IMR-90 (cell line): ENCODE results near the gene WDR74. TPM values are rescaled to one million over a fixed set of nuclear protein-coding genes. Genes with fewer than 3 reads are reported as not detected.

Experiments
- ATAC-seq: fragments of 200-7000 bp; cut with Tn5 transposase; 2 replicates; pipeline ENCODE4 v1.9.1; 2020; ENCODE audit warnings: low read depth, mild to moderate bottlenecking, moderate library complexity
- BruUV-seq: library from RNA; stranded (reverse); fragments of 400-500 nt; replicated peaks from 2 replicates; lab custom pipeline; 2021; lab: Mats Ljungman, UMichigan
- CTCF ChIA-PET: fragments of 300-600 bp; formaldehyde crosslinking; extraction: SDS; loops from one replicate; lab custom pipeline; 2021; ENCODE audit warnings: antibody characterized with exemption; lab: Yijun Ruan, JAX
- POLR2A ChIA-PET: fragments of 300-600 bp; sonication (Branson Sonifier 250); formaldehyde crosslinking; loops from one replicate; lab custom pipeline; 2022; ENCODE audit warnings: antibody characterized with exemption; ENCODE audit not compliant: unreplicated experiment; lab: Charles Lee
- DNase-seq: peaks from one replicate; pipeline ENCODE4 v3.0.0; 2013
- H2AFZ ChIP-seq: replicated peaks from 2 replicates; pipeline ENCODE3; 2013; ENCODE audit warnings: low read length, mild to moderate bottlenecking; ENCODE audit not compliant: poor library complexity
- H2AK5ac ChIP-seq: 2 replicates; pipeline ENCODE4 v1.6.1; 2013; ENCODE audit warnings: low read depth, low read length, inconsistent platforms
- H2AK9ac ChIP-seq: replicated peaks from 2 replicates; pipeline ENCODE3; 2013; ENCODE audit warnings: mild to moderate bottlenecking, low read depth, low read length, moderate library complexity; ENCODE audit not compliant: poor library complexity
- H2BK120ac ChIP-seq: 2 replicates; pipeline ENCODE4 v1.6.1; 2013; ENCODE audit warnings: low read depth, low read length, inconsistent platforms
- H2BK15ac ChIP-seq: 3 replicates; pipeline ENCODE4 v1.6.1; 2013; ENCODE audit warnings: low read depth, low read length, inconsistent platforms
- H2BK20ac ChIP-seq: 2 replicates; pipeline ENCODE4 v1.6.1; 2013; ENCODE audit warnings: low read depth, mild to moderate bottlenecking, inconsistent platforms, low read length, moderate library complexity
- H2BK5ac ChIP-seq: 2 replicates; pipeline ENCODE4 v1.6.1; 2013; ENCODE audit warnings: mild to moderate bottlenecking, low read depth, low read length, inconsistent platforms; ENCODE audit not compliant: poor library complexity, severe bottlenecking
- H3K14ac ChIP-seq: replicated peaks from 2 replicates; pipeline ENCODE4 v1.6.1; 2013; ENCODE audit warnings: low read depth, low read length, inconsistent platforms
- H3K18ac ChIP-seq: 2 replicates; pipeline ENCODE4 v1.6.1; 2013; ENCODE audit warnings: low read depth, low read length, control low read depth
- H3K23ac ChIP-seq: 2 replicates; pipeline ENCODE4 v1.6.1; 2013; ENCODE audit warnings: low read depth, low read length, inconsistent platforms
- H3K27ac ChIP-seq: 2 replicates; pipeline ENCODE4 v1.5.1; 2013; ENCODE audit warnings: mild to moderate bottlenecking, control low read depth, low read length; ENCODE audit not compliant: insufficient read depth
- H3K27me3 ChIP-seq: 2 replicates; pipeline ENCODE4 v1.6.1; 2013; ENCODE audit warnings: low read length; ENCODE audit not compliant: control insufficient read depth, insufficient read depth
- H3K36me3 ChIP-seq: 2 replicates; pipeline ENCODE4 v1.6.1; 2013; ENCODE audit warnings: low read length, mixed read lengths; ENCODE audit not compliant: control insufficient read depth, insufficient read depth
- H3K4ac ChIP-seq: 2 replicates; pipeline ENCODE4 v1.6.1; 2013; ENCODE audit warnings: low read depth, low read length, inconsistent platforms
- H3K4me1 ChIP-seq: 2 replicates; pipeline ENCODE4 v1.6.1; 2013; ENCODE audit warnings: low read length, mixed read lengths; ENCODE audit not compliant: control insufficient read depth, insufficient read depth
- H3K4me2 ChIP-seq: 2 replicates; pipeline ENCODE4 v1.6.1; 2013; ENCODE audit warnings: low read depth, mild to moderate bottlenecking, control low read depth, low read length, moderate library complexity
- H3K4me3 ChIP-seq: 2 replicates; pipeline ENCODE4 v1.5.1; 2013; ENCODE audit warnings: low read depth, mild to moderate bottlenecking, control low read depth, low read length, moderate library complexity; ENCODE audit not compliant: insufficient read depth
- H3K56ac ChIP-seq: 2 replicates; pipeline ENCODE4 v1.6.1; 2013; ENCODE audit warnings: low read length, inconsistent platforms; ENCODE audit not compliant: insufficient read depth; ENCODE audit errors: extremely low read depth
- H3K79me1 ChIP-seq, 2 experiments: 2 replicates each; pipeline ENCODE4 v1.6.1; 2013; ENCODE audit warnings: low read length in 2 of 2, inconsistent platforms in 1 of 2, low read depth in 1 of 2
- H3K9ac ChIP-seq: 2 replicates; pipeline ENCODE4 v1.6.1; 2013; ENCODE audit warnings: low read depth, low read length, control low read depth
- H3K9me1 ChIP-seq: 2 replicates; pipeline ENCODE4 v1.6.1; 2013; ENCODE audit warnings: low read length, inconsistent platforms; ENCODE audit not compliant: insufficient read depth
- H3K9me3 ChIP-seq: 2 replicates; pipeline ENCODE4 v1.6.1; 2013; ENCODE audit warnings: low read length; ENCODE audit not compliant: control insufficient read depth, insufficient read depth
- H4K20me1 ChIP-seq: 2 replicates; pipeline ENCODE4 v1.6.1; 2013; ENCODE audit warnings: low read length, inconsistent platforms; ENCODE audit not compliant: insufficient read depth
- H4K5ac ChIP-seq: 2 replicates; pipeline ENCODE4 v1.6.1; 2013; ENCODE audit warnings: mild to moderate bottlenecking, low read depth, low read length, control low read depth
- H4K8ac ChIP-seq, 2 experiments: 2 replicates each; pipeline ENCODE4 v1.6.1; 2013; ENCODE audit warnings: low read depth in 2 of 2, low read length in 2 of 2, control low read depth in 1 of 2, inconsistent platforms in 1 of 2
- H4K91ac ChIP-seq: 2 replicates; pipeline ENCODE4 v1.6.1; 2013; ENCODE audit warnings: low read depth, low read length, inconsistent platforms; ENCODE audit not compliant: insufficient read depth
- CEBPB ChIP-seq: IDR thresholded peaks from 2 replicates; pipeline ENCODE4 v1.6.1; 2012; ENCODE audit warnings: low read depth, low read length, improper control_type of control experiment
- FOS ChIP-seq: fragments of 150-350 bp; IDR thresholded peaks from 2 replicates; pipeline ENCODE4 v1.6.1; 2016; ENCODE audit warnings: low read depth, low read length
- MAZ ChIP-seq: IDR thresholded peaks from 2 replicates; pipeline ENCODE4 v1.6.1; 2012; ENCODE audit warnings: low read depth, mild to moderate bottlenecking, low read length, improper control_type of control experiment, moderate library complexity, borderline replicate concordance
- MXI1 ChIP-seq: IDR thresholded peaks from 2 replicates; pipeline ENCODE4 v1.6.1; 2012; ENCODE audit warnings: low read depth, mild to moderate bottlenecking, low read length, moderate library complexity, borderline replicate concordance
- RAD21 ChIP-seq: IDR thresholded peaks from 2 replicates; pipeline ENCODE4 v1.6.1; 2012; ENCODE audit warnings: low read length, improper control_type of control experiment
- WGBS, 2 experiments: methylation state at CpG; one replicate each; pipeline versions ENCODE4 v1.1.5 to v1.1.7; 2013; ENCODE audit warnings: missing lambda C conversion rate in 2 of 2; ENCODE audit not compliant: insufficient read length in 1 of 2; ENCODE audit errors: extremely low coverage in 2 of 2; 5-methylcytosine and 5-hydroxymethylcytosine counted together
- dilution Hi-C: fragments of 300-500 bp; cut with HindIII; formaldehyde crosslinking; loops from one replicate; pipeline ENCODE4 v1.14.3; 2018; ENCODE audit warnings: low sequenced_read_pairs; ENCODE audit not compliant: unreplicated experiment
- in situ Hi-C: fragments of 300-500 bp; cut with MboI; formaldehyde crosslinking; loops from 3 replicates; pipeline ENCODE4 v1.14.3; 2019; ENCODE audit warnings: low sequenced_read_pairs, inconsistent platforms, mixed read lengths
- intact Hi-C: fragments of 100-400 bp; cut with micrococcal nuclease; formaldehyde crosslinking; loops from 2 replicates; pipeline ENCODE4 v1.10.0; 2022
- polyA plus RNA-seq, 3 experiments: library from polyadenylated mRNA; depleted of rRNA; stranded (reverse); fragments of >200 nt; gene quantifications; 2 replicates each; pipeline ENCODE4 v1.2.3, GENCODE V29; 2012; ENCODE audit warnings: low replicate concordance in 1 of 3
- total RNA-seq: library from RNA; depleted of rRNA; stranded (reverse); fragments of >200 nt; gene quantifications from 2 replicates; pipeline ENCODE4 v1.2.3, GENCODE V29; 2012
- TF ChIP-seq, protein P1 (sequence below): conservative IDR thresholded peaks from 2 replicates; pipeline ENCODE4 v1.5.1; 2012; ENCODE audit warnings: mild to moderate bottlenecking, low read depth, low read length, improper control_type of control experiment

WDR74 gene
- total and polyA plus RNA-seq, 2 of the 4 experiments (the other 2 are of a cell fraction), result 38.4 to 44.3 TPM

DNA sequence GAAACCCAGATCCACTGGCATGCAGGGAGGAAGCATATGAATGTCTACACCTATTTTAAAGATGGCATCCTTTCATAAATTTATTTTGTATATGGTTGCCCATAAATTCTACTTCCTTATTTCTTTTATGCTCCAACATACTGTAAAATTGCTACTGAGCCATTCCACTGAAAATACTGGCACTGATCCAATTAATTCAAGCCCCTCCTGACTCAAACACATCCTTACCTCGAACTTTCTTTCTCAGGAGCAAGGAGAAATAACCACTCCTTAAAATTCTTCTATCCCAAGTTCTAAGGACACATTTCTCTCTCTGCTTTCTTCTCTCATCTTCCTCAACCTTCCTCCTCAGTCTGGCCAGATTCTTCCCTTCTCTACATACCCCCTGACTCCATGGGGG lies 28.6 kb downstream of the WDR74 start:
- no peak overlapping the region for H3K27ac ChIP-seq
- H2BK5ac ChIP-seq, result no peak overlapping the region
- no peak for DNase-seq
- H3K79me1 ChIP-seq, result peaks cover 0 to 20% of the 10 kb centered on the region in 2 experiments; a peak in 1 of 4 replicates
- H4K91ac ChIP-seq, result no peak overlapping the region
- 38% methylated on average over 1 of the region's 1 CpG; no CpG with 5 or more reads in 1 of the 2 experiments for WGBS, 2 experiments
- intact Hi-C loops (no loop called here), in situ Hi-C loops (no loop called here), dilution Hi-C loops (no loop called here)
- no peak overlapping the region for H4K8ac ChIP-seq
- no peaks in the 10 kb centered on the region for H3K27me3 ChIP-seq
- H3K9me3 ChIP-seq, result no peaks in the 10 kb centered on the region
- H3K14ac ChIP-seq, result no peak overlapping the region
- H3K23ac ChIP-seq, result no peak overlapping the region
- ATAC-seq, result no peak
- no peak overlapping the region for H3K4me3 ChIP-seq
- H2BK120ac ChIP-seq, result no peak overlapping the region
- ChIA-PET POLR2A (interaction anchor here (0.7 kb wide), 1 partner anchor 109 kb away, joined by 3 read pairs; no protein-coding TSS in a partner anchor), CTCF (no interaction called here)
- TF ChIP-seq MAZ (no peak), RAD21 (no peak), MXI1 (no peak), FOS (no peak), CEBPB (no peak)
- TF ChIP-seq, protein P1, sequence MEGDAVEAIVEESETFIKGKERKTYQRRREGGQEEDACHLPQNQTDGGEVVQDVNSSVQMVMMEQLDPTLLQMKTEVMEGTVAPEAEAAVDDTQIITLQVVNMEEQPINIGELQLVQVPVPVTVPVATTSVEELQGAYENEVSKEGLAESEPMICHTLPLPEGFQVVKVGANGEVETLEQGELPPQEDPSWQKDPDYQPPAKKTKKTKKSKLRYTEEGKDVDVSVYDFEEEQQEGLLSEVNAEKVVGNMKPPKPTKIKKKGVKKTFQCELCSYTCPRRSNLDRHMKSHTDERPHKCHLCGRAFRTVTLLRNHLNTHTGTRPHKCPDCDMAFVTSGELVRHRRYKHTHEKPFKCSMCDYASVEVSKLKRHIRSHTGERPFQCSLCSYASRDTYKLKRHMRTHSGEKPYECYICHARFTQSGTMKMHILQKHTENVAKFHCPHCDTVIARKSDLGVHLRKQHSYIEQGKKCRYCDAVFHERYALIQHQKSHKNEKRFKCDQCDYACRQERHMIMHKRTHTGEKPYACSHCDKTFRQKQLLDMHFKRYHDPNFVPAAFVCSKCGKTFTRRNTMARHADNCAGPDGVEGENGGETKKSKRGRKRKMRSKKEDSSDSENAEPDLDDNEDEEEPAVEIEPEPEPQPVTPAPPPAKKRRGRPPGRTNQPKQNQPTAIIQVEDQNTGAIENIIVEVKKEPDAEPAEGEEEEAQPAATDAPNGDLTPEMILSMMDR, result no peak
- H2AFZ ChIP-seq, result no peak overlapping the region
- H4K5ac ChIP-seq, result no peak overlapping the region
- no peak overlapping the region for H2AK9ac ChIP-seq
- H3K4me1 ChIP-seq, result peaks cover 20% of the 10 kb centered on the region
- H2AK5ac ChIP-seq, result no peak overlapping the region
- BruUV-seq, result no TSS peak
- peaks cover 18% of the 10 kb centered on the region for H3K9me1 ChIP-seq
- no peak overlapping the region for H3K9ac ChIP-seq
- H2BK20ac ChIP-seq, result no peak overlapping the region
- no peak overlapping the region for H3K4ac ChIP-seq
- no peak overlapping the region for H3K4me2 ChIP-seq
- peaks cover 15% of the 10 kb centered on the region for H3K36me3 ChIP-seq
- H2BK15ac ChIP-seq, result no peak overlapping the region
- no peak overlapping the region for H3K56ac ChIP-seq
- no peaks in the 10 kb centered on the region for H4K20me1 ChIP-seq
- H3K18ac ChIP-seq, result no peak overlapping the region
